SKM-1 treated with dmso at 0.1 percent for 144 hours (cell line): ENCODE data around the gene SECISBP2.

ENCODE experiments used
- DNase-seq: peaks from one replicate; lab custom pipeline; 2025; ENCODE audit not compliant: unreplicated experiment; lab: John Stamatoyannopoulos, UW

SECISBP2 gene

DNA sequence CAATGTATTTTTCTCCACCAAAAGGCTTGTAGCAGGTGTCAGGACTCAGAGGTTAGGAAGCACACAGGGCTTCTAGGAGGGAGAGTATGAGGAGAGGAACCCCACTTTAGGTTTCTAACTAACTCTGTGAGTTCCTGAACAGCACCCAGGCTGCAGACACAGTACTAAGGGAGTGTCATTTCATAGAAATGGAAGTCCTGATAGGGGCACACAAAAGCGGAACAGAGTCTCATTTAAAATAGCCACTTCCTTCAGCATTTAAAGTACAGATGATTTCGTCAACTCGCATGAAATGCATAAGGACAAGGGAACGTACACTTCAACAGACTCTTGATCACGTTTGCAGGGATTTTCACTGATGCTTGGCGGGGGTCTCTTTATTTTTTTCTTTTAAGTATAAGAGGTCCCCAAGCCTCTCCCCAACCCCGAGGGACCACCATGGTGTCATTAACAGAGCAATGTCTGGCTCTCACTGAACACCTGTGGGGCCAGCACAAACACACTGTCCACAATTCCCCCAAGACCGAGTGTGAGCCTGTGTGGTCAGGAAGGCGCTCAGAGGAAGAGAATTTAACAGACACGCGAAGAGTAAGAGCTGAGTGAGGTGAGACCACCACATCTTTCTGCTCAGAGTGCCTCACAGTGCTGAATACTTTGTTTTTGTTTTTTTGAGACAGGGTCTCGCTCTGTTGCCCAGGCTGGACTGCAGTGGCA is 82.3 kb downstream of the SECISBP2 start:
- peak; percentile 74 for DNase-seq

DNA sequence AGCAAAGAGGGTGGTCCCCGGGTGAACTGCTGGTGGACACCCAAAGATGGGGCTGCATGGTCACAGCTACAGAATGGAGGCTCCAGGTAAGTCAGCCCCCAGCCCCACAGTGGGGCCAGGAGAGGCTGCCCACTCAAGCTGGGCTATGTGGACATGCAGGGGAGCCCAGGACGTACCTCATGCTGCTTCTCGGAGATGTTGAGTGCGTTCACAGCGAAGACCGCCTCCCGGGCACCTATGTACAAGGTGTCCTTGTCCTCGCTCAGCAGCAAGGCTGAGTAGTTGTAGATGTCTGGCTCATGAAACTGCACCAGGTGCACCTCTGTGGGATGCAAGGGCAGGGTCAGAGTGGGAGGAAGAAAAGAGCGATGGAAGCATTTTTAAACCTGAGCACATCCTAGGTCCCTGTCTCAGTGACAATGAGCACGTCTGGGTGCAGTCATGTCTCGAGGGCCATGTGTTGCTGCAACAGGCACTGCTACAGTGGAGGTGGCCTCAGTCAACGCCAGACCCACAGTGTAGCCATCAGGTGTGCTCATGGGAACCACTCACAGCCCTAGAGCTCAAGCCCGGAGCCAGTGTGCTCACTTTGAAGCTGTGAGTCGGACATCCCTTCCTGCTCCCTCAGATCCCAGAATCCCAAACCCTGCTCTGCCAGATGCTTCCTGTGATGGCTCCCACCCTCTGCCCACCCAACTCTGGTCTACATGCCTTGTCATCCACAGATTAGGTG is 84.6 kb downstream of the SECISBP2 start:
- DNase-seq: no peak

DNA sequence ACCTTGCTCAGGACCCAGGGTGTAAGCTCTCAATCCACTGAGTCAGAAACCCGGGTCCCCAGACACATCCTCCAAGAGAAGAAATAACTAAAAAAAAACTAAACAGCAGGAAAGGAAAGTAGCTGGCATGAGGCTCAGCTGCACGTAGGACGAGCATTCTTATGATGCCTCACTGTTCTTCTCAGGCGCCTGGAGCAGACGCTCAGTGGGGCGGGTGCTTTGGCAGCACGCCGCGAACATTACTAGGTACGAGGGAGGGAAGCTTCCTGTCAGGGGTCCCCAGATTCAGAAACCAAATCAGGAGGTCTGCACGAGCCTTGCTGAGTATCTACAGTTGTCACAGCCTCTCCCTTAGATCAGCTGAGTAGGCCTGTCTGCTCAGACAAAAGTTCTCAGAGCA is 85.8 kb downstream of the SECISBP2 start:
- no peak for DNase-seq

DNA sequence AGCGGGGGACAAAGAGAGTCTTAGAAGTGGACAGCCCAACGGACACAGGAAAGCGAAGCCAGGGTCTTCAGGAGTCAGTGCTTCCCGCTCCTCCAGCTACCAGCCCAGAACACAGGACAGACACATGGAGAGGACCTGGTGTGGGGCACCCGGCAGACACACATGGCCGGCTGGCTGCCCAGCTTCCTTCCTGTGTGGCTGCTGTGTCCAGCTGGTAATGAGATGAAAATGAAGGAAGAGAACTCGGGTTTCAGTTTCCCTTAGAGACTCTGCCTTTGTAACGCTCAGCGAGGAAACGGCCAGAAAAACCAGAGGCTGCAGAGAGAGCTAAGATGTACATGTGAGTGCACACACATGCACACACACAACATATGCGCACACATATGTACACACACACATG is 87.5 kb downstream of the SECISBP2 start:
- no peak for DNase-seq

DNA sequence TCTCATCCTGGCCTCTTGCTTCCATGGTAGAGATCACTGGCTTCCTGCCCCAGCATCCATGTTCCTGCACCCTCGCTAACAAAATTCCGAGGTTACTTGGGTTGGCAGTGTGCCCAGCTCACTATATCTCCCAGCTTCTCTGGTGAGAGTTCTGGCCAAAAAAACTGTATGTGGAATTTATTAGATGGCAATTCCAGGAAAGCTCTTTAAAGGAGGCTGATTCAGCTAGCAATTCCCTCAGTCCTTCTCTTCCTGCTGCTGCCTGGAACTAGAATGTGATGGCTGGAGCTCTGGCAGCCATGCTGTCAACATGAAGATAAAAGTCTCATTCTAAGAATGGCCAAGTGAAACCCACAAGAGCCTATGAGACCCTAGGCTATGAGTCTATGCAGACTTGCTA is 88.8 kb downstream of the SECISBP2 start:
- no peak for DNase-seq

DNA sequence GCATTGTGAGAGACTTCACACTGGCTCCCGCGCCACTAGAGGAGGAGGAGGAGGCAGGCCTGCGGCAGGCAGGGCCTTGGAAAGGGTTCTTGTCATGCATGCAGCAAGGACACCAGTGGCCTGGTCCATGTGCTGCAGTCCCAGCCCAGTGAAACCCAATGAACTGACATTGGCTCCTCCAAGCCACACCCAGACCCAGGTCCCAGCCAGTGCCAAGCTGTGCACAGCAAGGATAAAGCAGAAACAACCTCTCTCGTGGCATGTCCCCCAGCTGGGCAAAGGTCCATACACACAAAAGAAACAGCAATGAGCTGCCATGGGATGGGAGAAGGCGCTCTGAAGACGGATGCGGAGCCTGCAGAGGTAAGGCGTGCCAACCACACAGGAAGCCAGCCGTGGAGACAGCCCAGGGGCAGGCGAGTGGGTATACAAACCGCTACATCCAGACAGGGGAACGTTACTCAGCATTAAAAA is 90.4 kb downstream of the SECISBP2 start:
- no peak for DNase-seq
